Mesenchymal stem cell (in vitro differentiated cells and primary cell): ENCODE results near the gene S1PR4.
A peak's percentile ranks its signal among the peaks of the same experiment; 100 is the strongest.

Source experiments
- DNase-seq: peaks from one replicate; pipeline ENCODE4 v3.0.0-alpha.2; 2013
- H2AFZ ChIP-seq: one replicate; pipeline ENCODE4 v1.6.1; 2013; ENCODE audit warnings: low read depth, mild to moderate bottlenecking, control low read depth, inconsistent platforms, low read length, moderate library complexity
- H2AK5ac ChIP-seq: 2 replicates; pipeline ENCODE4 v1.6.1; 2013; ENCODE audit warnings: low read length, moderate library complexity, mild to moderate bottlenecking, inconsistent platforms; ENCODE audit not compliant: severe bottlenecking
- H2BK120ac ChIP-seq: one replicate; pipeline ENCODE4 v1.6.1; 2013; ENCODE audit warnings: low read depth, mild to moderate bottlenecking, inconsistent platforms, low read length, moderate library complexity
- H2BK12ac ChIP-seq, 2 experiments: one replicate each; pipeline ENCODE4 v1.6.1; 2013; ENCODE audit warnings: inconsistent platforms in 2 of 2, low read length in 2 of 2, mild to moderate bottlenecking in 2 of 2, moderate library complexity in 2 of 2, control low read depth in 1 of 2
- H2BK15ac ChIP-seq: one replicate; pipeline ENCODE4 v1.6.1; 2013; ENCODE audit warnings: mild to moderate bottlenecking, low read depth, inconsistent platforms; ENCODE audit not compliant: poor library complexity, severe bottlenecking
- H2BK5ac ChIP-seq: 2 replicates; pipeline ENCODE4 v1.6.1; 2013; ENCODE audit warnings: low read depth, mild to moderate bottlenecking, low read length, control low read depth, inconsistent platforms; ENCODE audit not compliant: poor library complexity, severe bottlenecking
- H3K14ac ChIP-seq, 2 experiments: one replicate each; pipeline ENCODE4 v1.6.1; 2013; ENCODE audit warnings: inconsistent platforms in 2 of 2, low read length in 2 of 2, control low read depth in 1 of 2, mild to moderate bottlenecking in 1 of 2, moderate library complexity in 1 of 2
- H3K18ac ChIP-seq, 2 experiments: one replicate each; pipeline ENCODE4 v1.6.1; 2013; ENCODE audit warnings: inconsistent platforms in 2 of 2, low read length in 2 of 2, control low read depth in 1 of 2, low read depth in 1 of 2, mild to moderate bottlenecking in 1 of 2
- H3K23ac ChIP-seq, 2 experiments: one replicate each; pipeline ENCODE4 v1.6.1; 2013; ENCODE audit warnings: inconsistent platforms in 2 of 2, low read length in 2 of 2, mild to moderate bottlenecking in 2 of 2, moderate library complexity in 2 of 2, control low read depth in 1 of 2
- H3K27ac ChIP-seq: 2 replicates; pipeline ENCODE4 v1.5.1; 2013; ENCODE audit warnings: mild to moderate bottlenecking, moderate library complexity, low read length, control low read depth, inconsistent platforms; ENCODE audit not compliant: poor library complexity, severe bottlenecking
- H3K27me3 ChIP-seq, 2 experiments: 2 replicates each; pipeline versions ENCODE4 v1.6.1 to v1.7.0; 2013; ENCODE audit warnings: low read length in 2 of 2, mild to moderate bottlenecking in 2 of 2, moderate library complexity in 2 of 2, control low read depth in 1 of 2, inconsistent platforms in 1 of 2; ENCODE audit not compliant: control insufficient read depth in 1 of 2, insufficient read depth in 1 of 2
- H3K36me3 ChIP-seq, 2 experiments: 2 replicates each; pipeline versions ENCODE4 v1.6.1 to v1.7.0; 2013; ENCODE audit warnings: low read length in 2 of 2, control low read depth in 1 of 2, inconsistent platforms in 1 of 2, low read depth in 1 of 2, mild to moderate bottlenecking in 1 of 2; ENCODE audit not compliant: insufficient read depth in 2 of 2, control insufficient read depth in 1 of 2
- H3K4ac ChIP-seq, 2 experiments: one replicate each; pipeline ENCODE4 v1.6.1; 2013; ENCODE audit warnings: inconsistent platforms in 2 of 2, low read length in 2 of 2, mild to moderate bottlenecking in 2 of 2, moderate library complexity in 2 of 2, control low read depth in 1 of 2, low read depth in 1 of 2
- H3K4me1 ChIP-seq: 2 replicates; pipeline ENCODE4 v1.6.1; 2013; ENCODE audit warnings: low read depth, low read length, control low read depth; ENCODE audit not compliant: control insufficient read depth, insufficient read depth
- H3K4me2 ChIP-seq: 2 replicates; pipeline ENCODE4 v1.6.1; 2013; ENCODE audit warnings: low read length, mild to moderate bottlenecking, inconsistent platforms; ENCODE audit not compliant: poor library complexity, severe bottlenecking
- H3K4me3 ChIP-seq, 2 experiments: 2 replicates each; pipeline versions ENCODE4 v1.5.1 to v1.7.0; 2013; ENCODE audit warnings: low read length in 2 of 2, mild to moderate bottlenecking in 2 of 2, control low read depth in 1 of 2, low read depth in 1 of 2; ENCODE audit not compliant: insufficient read depth in 1 of 2
- H3K79me1 ChIP-seq: replicated peaks from 2 replicates; pipeline ENCODE4 v1.6.1; 2013; ENCODE audit warnings: mild to moderate bottlenecking, control low read depth, low read length, inconsistent platforms; ENCODE audit not compliant: poor library complexity, severe bottlenecking
- H3K9ac ChIP-seq: 2 replicates; pipeline ENCODE4 v1.7.0; 2013; ENCODE audit warnings: mild to moderate bottlenecking, low read length, moderate library complexity
- H3K9me3 ChIP-seq: 2 replicates; pipeline ENCODE4 v1.7.0; 2013; ENCODE audit warnings: mild to moderate bottlenecking, low read length; ENCODE audit not compliant: control insufficient read depth
- H4K8ac ChIP-seq: one replicate; pipeline ENCODE4 v1.6.1; 2013; ENCODE audit warnings: inconsistent platforms, mild to moderate bottlenecking, low read length, moderate library complexity
- H4K91ac ChIP-seq: one replicate; pipeline ENCODE4 v1.6.1; 2013; ENCODE audit warnings: mild to moderate bottlenecking, low read length, inconsistent platforms
- WGBS: methylation state at CpG from one replicate; pipeline ENCODE4 v1.1.7; 2013; ENCODE audit warnings: mixed read lengths; 5-methylcytosine and 5-hydroxymethylcytosine counted together

S1PR4 gene

DNA sequence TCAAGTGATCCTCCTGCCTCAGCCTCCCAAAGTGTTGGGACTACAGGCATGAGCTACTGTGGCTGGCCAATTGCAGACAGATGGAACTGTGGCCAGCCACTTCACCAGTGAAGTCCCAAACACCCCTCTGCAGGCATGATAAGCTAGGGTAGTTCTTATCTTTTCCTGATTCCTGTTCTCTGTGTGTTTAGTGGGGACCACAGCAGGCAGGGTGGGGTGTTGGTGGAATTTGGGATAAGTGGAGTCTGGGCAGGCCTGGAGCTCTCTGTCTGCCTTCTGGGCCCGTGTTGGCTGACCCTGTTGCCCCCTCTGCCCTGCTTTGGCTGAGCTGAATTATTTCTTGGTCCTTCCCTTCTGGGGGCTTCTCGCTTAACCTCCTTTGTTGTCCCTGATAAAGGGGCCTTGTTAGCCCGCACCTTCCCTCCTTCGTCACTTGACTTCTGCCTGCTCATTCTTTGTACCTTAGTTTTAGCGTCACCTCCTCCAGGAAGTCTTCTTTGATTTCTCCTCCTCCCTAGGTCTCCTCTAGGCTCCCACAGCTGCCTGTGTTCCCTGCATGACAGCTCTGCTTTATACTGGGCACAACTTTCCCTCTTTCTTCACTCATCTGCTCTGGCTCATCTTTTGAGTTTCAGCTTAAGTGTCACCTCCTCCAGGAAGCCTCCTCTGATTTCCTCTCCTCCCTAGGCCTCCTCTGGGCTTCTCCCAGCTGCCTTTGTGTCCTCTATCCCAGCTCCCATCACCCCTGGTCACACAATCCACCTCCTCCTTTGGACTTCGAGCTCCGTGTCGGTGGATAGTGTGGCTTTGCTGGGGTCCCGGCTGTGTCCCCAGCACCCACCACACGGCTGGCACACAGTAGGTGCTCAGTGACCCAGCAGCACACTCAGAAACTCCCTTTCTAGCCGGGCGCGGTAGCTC, 5.4 kb downstream of the S1PR4 start:
- Histone ChIP-seq H3K27me3 (no peaks in the 10 kb centered on the region), H3K27ac (no peak overlapping the region), H3K4me3 (no peak overlapping the region), H3K79me1 (peaks cover 18% of the 10 kb centered on the region), H3K18ac (no peak overlapping the region), H3K9me3 (no peaks in the 10 kb centered on the region), H3K36me3 (peaks cover 4 to 19% of the 10 kb centered on the region in 2 experiments), H4K91ac (no peak overlapping the region), H2BK5ac (no peak overlapping the region), H3K14ac (no peak overlapping the region), H2AFZ (no peak overlapping the region), H3K4me1 (peaks cover 20% of the 10 kb centered on the region), H3K4me2 (no peak overlapping the region), H4K8ac (peak overlapping the region; percentile 95), H3K4ac (peak overlapping the region in 1 of 2 experiments; percentile 41), H3K23ac (no peak overlapping the region), H2BK15ac (no peak overlapping the region), H3K9ac (no peak overlapping the region), H2BK120ac (no peak overlapping the region), H2AK5ac (no peak overlapping the region), H2BK12ac (no peak overlapping the region)
- no peak for DNase-seq
- WGBS: 93% methylated on average over 13 of the region's 13 CpGs

DNA sequence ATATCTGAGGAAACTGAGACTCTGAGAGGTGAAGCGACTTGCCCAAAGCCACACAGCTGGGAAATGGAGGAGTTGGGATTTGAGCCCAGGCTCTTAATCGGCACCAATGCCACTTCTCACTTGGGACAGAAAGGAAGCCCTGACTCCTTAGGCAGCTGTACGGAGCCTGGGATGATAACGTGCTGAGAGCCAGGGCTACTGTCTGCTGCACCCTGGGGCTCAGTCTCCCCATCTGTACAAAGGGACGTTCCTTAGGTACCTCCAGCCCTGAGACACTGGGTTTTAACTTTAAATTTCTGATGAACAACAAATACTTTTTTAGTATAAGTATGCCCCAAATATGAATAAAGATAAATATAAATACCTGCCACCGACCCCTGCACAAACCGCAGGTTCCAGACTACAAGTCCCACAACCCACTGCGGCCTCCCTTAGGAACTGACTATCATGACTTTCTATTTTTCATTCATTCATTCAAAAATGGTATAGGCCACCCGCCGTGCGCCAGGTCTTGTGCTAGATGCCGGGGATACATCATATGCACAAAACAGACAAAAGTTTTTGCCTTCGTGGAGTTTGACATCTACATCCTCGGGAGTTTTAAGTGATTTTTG, 6.4 kb downstream of the S1PR4 start:
- H4K8ac ChIP-seq: peak overlapping the region; percentile 95
- H3K4me2 ChIP-seq: peak overlapping the region; percentile 98
- H2BK15ac ChIP-seq: no peak overlapping the region
- no peak overlapping the region for H3K27ac ChIP-seq
- peak overlapping the region; percentile 37 to 93 for H3K4me3 ChIP-seq
- peaks cover 9 to 29% of the 10 kb centered on the region in 2 experiments for H3K36me3 ChIP-seq
- peak overlapping the region in 1 of 2 experiments; percentile 8 for H2BK12ac ChIP-seq
- H2BK120ac ChIP-seq: no peak overlapping the region
- DNase-seq: no peak
- H3K18ac ChIP-seq: peak overlapping the region in 1 of 2 experiments; percentile 13
- 18% methylated on average over 13 of the region's 14 CpGs for WGBS
- H4K91ac ChIP-seq: no peak overlapping the region
- peaks cover 24% of the 10 kb centered on the region for H3K4me1 ChIP-seq
- H2AK5ac ChIP-seq: no peak overlapping the region
- H3K23ac ChIP-seq: no peak overlapping the region
- peaks cover 26% of the 10 kb centered on the region for H3K79me1 ChIP-seq
- peak overlapping the region; percentile 93 for H3K9ac ChIP-seq
- no peak overlapping the region for H3K4ac ChIP-seq
- H3K27me3 ChIP-seq: no peaks in the 10 kb centered on the region
- H3K14ac ChIP-seq: no peak overlapping the region
- H3K9me3 ChIP-seq: no peaks in the 10 kb centered on the region
- H2BK5ac ChIP-seq: no peak overlapping the region
- peak overlapping the region; percentile 81 for H2AFZ ChIP-seq

DNA sequence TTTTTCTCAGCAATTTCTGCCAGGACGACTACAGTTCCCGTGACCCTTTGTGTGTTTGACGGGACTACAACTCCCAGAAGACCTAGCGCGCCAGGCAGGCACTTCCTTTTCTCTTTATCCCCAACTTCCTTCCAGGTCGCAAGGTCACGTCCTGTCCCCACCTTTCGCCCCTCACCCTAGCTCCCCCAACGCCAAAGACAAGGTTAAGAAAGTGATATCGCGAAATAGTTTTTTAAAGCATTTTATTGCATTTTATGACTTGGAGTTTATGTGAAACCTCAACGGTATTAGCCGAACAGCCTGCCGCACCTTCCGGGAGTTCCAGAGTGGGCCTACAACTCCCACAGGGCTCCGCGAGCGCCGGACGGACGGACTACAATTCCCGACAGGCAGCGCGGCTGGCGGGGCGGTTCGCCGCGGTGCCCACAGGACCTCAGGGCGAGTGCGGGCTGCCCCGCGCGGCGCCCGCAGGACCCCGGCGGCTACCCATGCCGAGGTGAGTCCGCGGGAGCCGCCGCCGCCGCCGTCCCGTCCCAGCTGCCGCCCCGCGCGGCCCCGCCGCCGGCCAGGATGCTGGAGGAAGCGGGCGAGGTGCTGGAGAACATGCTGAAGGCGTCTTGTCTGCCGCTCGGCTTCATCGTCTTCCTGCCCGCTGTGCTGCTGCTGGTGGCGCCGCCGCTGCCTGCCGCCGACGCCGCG, 7.0 kb downstream of the S1PR4 start, which contains the start of gene NCLN:
NCLN (plus strand) TSS at position 470 of the 699 bp plus-strand sequence; CDS start at position 571, 101 bp downstream.
- H3K9me3 ChIP-seq: no peaks in the 10 kb centered on the region
- peak within 1 kb of the TSS in 1 of 2 experiments; percentile 91 for H3K23ac ChIP-seq

More for the DNA sequence above, 7.0 kb downstream of the S1PR4 start, which contains the start of gene NCLN:
- Histone ChIP-seq H2BK15ac (peak within 1 kb of the TSS; percentile 38), H2BK120ac (peak within 1 kb of the TSS; percentile 74), H3K27ac (peak within 1 kb of the TSS; percentile 76), H3K14ac (peak within 1 kb of the TSS in 1 of 2 experiments; percentile 82), H2BK12ac (peak within 1 kb of the TSS in 1 of 2 experiments; percentile 8), H3K79me1 (peaks cover 32% of the 10 kb centered on the region), H2AK5ac (no peak within 1 kb of the TSS), H3K27me3 (no peaks in the 10 kb centered on the region), H3K4me3 (peak within 1 kb of the TSS; percentile 93 to 98), H3K4me1 (peaks cover 27% of the 10 kb centered on the region), H4K8ac (peak within 1 kb of the TSS; percentile 95), H3K36me3 (peaks cover 9 to 36% of the 10 kb centered on the region in 2 experiments), H4K91ac (peak within 1 kb of the TSS; percentile 83), H3K4ac (peak within 1 kb of the TSS; percentile 51 to 60), H2BK5ac (peak within 1 kb of the TSS; percentile 36), H3K4me2 (peak within 1 kb of the TSS; percentile 98), H2AFZ (peak within 1 kb of the TSS; percentile 87), H3K9ac (peak within 1 kb of the TSS; percentile 93), H3K18ac (peak within 1 kb of the TSS; percentile 88 to 92)
- DNase-seq: peak; percentile 97
- under 1% methylated on average over 69 of the region's 69 CpGs for WGBS
